ENCODE results near the gene OS9.
"Not testable (repeated sequence)": the region's sequence is repeated elsewhere in the genome, so short reads cannot be mapped to it uniquely, and the experiment has no call there.

Gene OS9

GRCh38 chr12:57693659-57694458 is at the start of gene OS9:
TSS of gene OS9 (plus strand) at chr12:57694132. CDS start at chr12:57694162, 30 bp downstream.
- Mint-ChIP-seq H3K27ac (no peak within 1 kb of the TSS), H3K9me3 (no peaks in the 10 kb centered on the region), H3K36me3 (peaks cover 3% of the 10 kb centered on the region), H3K4me1 (peaks cover 17% of the 10 kb centered on the region), H3K4me3 (no peak within 1 kb of the TSS)
- DNase-seq (ENCODE audit: low spot score in 2 of 2) = peak; percentile 73 to 95
- ATAC-seq = peak; percentile 98

- not testable (repeated sequence) for H3K9me3 Mint-ChIP-seq; H3K4me1 Mint-ChIP-seq; H3K27ac Mint-ChIP-seq; H3K36me3 Mint-ChIP-seq; DNase-seq (ENCODE audit: low spot score in 2 of 2); ATAC-seq; H3K4me3 Mint-ChIP-seq
These were observed 47.8 kb upstream of the OS9 start for GRCh38 chr12:57645990-57646658.

- not testable (repeated sequence) for H3K36me3 Mint-ChIP-seq; H3K4me3 Mint-ChIP-seq; ATAC-seq; H3K9me3 Mint-ChIP-seq; DNase-seq (ENCODE audit: low spot score in 2 of 2); H3K27ac Mint-ChIP-seq; H3K4me1 Mint-ChIP-seq
These were observed 47.3 kb upstream of the OS9 start for GRCh38 chr12:57646659-57647049.

GRCh38 chr12:57654042-57654441 is 39.9 kb upstream of the OS9 start:
- no peak overlapping the region for H3K27ac Mint-ChIP-seq
- DNase-seq (ENCODE audit: low spot score in 2 of 2) = no peak
- H3K4me1 Mint-ChIP-seq = no peaks in the 10 kb centered on the region
- H3K9me3 Mint-ChIP-seq = no peaks in the 10 kb centered on the region
- no peak overlapping the region for H3K4me3 Mint-ChIP-seq
- H3K36me3 Mint-ChIP-seq = no peaks in the 10 kb centered on the region
- no peak for ATAC-seq

- ATAC-seq = no peak
- H3K4me3 Mint-ChIP-seq = no peak overlapping the region
- no peaks in the 10 kb centered on the region for H3K36me3 Mint-ChIP-seq
- no peaks in the 10 kb centered on the region for H3K9me3 Mint-ChIP-seq
- no peaks in the 10 kb centered on the region for H3K4me1 Mint-ChIP-seq
- no peak for DNase-seq (ENCODE audit: low spot score in 2 of 2)
- no peak overlapping the region for H3K27ac Mint-ChIP-seq
These were observed 38.2 kb upstream of the OS9 start for GRCh38 chr12:57655541-57656240.

GRCh38 chr12:57656408-57656807 is 37.5 kb upstream of the OS9 start:
- not testable (repeated sequence) for H3K4me1 Mint-ChIP-seq; DNase-seq (ENCODE audit: low spot score in 2 of 2); H3K27ac Mint-ChIP-seq; H3K36me3 Mint-ChIP-seq; H3K9me3 Mint-ChIP-seq; ATAC-seq; H3K4me3 Mint-ChIP-seq

GRCh38 chr12:57657744-57658143 is 36.2 kb upstream of the OS9 start:
- H3K4me1 Mint-ChIP-seq = no peaks in the 10 kb centered on the region
- H3K36me3 Mint-ChIP-seq = no peaks in the 10 kb centered on the region
- H3K27ac Mint-ChIP-seq = no peak overlapping the region
- no peak for ATAC-seq
- H3K4me3 Mint-ChIP-seq = no peak overlapping the region
- no peaks in the 10 kb centered on the region for H3K9me3 Mint-ChIP-seq
- no peak for DNase-seq (ENCODE audit: low spot score in 2 of 2)

- Mint-ChIP-seq H3K4me3 (no peak overlapping the region), H3K4me1 (no peaks in the 10 kb centered on the region), H3K36me3 (no peaks in the 10 kb centered on the region), H3K27ac (no peak overlapping the region), H3K9me3 (no peaks in the 10 kb centered on the region)
- ATAC-seq = no peak
- DNase-seq (ENCODE audit: low spot score in 2 of 2) = no peak
These were observed 35.0 kb upstream of the OS9 start for GRCh38 chr12:57658890-57659289.

GRCh38 chr12:57661376-57661775 is 32.6 kb upstream of the OS9 start:
- DNase-seq (ENCODE audit: low spot score in 2 of 2) (no peak), ATAC-seq (no peak)
- H3K9me3 Mint-ChIP-seq = no peaks in the 10 kb centered on the region
- H3K36me3 Mint-ChIP-seq = no peaks in the 10 kb centered on the region
- H3K4me1 Mint-ChIP-seq = no peaks in the 10 kb centered on the region
- H3K27ac Mint-ChIP-seq = no peak overlapping the region
- H3K4me3 Mint-ChIP-seq = no peak overlapping the region

- DNase-seq (ENCODE audit: low spot score in 2 of 2); H3K27ac Mint-ChIP-seq; ATAC-seq; H3K4me1 Mint-ChIP-seq; H3K36me3 Mint-ChIP-seq; H3K4me3 Mint-ChIP-seq; H3K9me3 Mint-ChIP-seq: not testable (repeated sequence)
These were observed 28.7 kb upstream of the OS9 start for GRCh38 chr12:57665066-57665820.

- Mint-ChIP-seq H3K27ac (no peak overlapping the region), H3K4me3 (no peak overlapping the region), H3K36me3 (no peaks in the 10 kb centered on the region), H3K9me3 (no peaks in the 10 kb centered on the region), H3K4me1 (no peaks in the 10 kb centered on the region)
- DNase-seq (ENCODE audit: low spot score in 2 of 2) (no peak), ATAC-seq (no peak)
These were observed 27.0 kb upstream of the OS9 start for GRCh38 chr12:57666897-57667296.

- ATAC-seq; DNase-seq (ENCODE audit: low spot score in 2 of 2); H3K4me3 Mint-ChIP-seq; H3K4me1 Mint-ChIP-seq; H3K9me3 Mint-ChIP-seq; H3K36me3 Mint-ChIP-seq; H3K27ac Mint-ChIP-seq: not testable (repeated sequence)
These were observed 24.2 kb upstream of the OS9 start for GRCh38 chr12:57669691-57670090.

- not testable (repeated sequence) for H3K27ac Mint-ChIP-seq; H3K4me1 Mint-ChIP-seq; H3K4me3 Mint-ChIP-seq; DNase-seq (ENCODE audit: low spot score in 2 of 2); H3K36me3 Mint-ChIP-seq; ATAC-seq; H3K9me3 Mint-ChIP-seq
These were observed 22.1 kb upstream of the OS9 start for GRCh38 chr12:57671811-57672210.

GRCh38 chr12:57672801-57673200 is 21.1 kb upstream of the OS9 start:
- Mint-ChIP-seq H3K9me3 (no peaks in the 10 kb centered on the region), H3K4me3 (no peak overlapping the region), H3K36me3 (no peaks in the 10 kb centered on the region), H3K4me1 (no peaks in the 10 kb centered on the region), H3K27ac (no peak overlapping the region)
- no peak for DNase-seq (ENCODE audit: low spot score in 2 of 2)
- no peak for ATAC-seq

GRCh38 chr12:57674691-57675090 is 19.2 kb upstream of the OS9 start:
- no peaks in the 10 kb centered on the region for H3K4me1 Mint-ChIP-seq
- DNase-seq (ENCODE audit: low spot score in 2 of 2) (no peak), ATAC-seq (no peak)
- no peaks in the 10 kb centered on the region for H3K9me3 Mint-ChIP-seq
- H3K27ac Mint-ChIP-seq = no peak overlapping the region
- H3K36me3 Mint-ChIP-seq = no peaks in the 10 kb centered on the region
- no peak overlapping the region for H3K4me3 Mint-ChIP-seq

Measured in stimulated activated effector memory CD8-positive, alpha-beta T cell treated with anti-CD3 and anti-CD28 coated beads, Interleukin-12 subunit alpha, Interleukin-12 subunit beta, amount 100 ng/mL, for 72 hours (primary cell).